Thyroid gland (tissue), 4 donors: ENCODE measurements around the gene NADSYN1. TPM values are rescaled to one million over a fixed set of nuclear protein-coding genes. Genes with fewer than 3 reads are reported as not detected.

ENCODE experiments used
- DNase-seq, 2 donors: peaks; one replicate each; pipeline ENCODE4 v3.0.0-alpha.2; 2019
- H3K27ac ChIP-seq, 3 donors: fragments of 200-600 bp; sonication (generic); 1 replicate in 2 of 3; 2 replicates in 1 of 3; pipeline ENCODE4 v1.5.1; 2016 to 2019; ENCODE audit warnings: mild to moderate bottlenecking in 1 of 3, moderate library complexity in 1 of 3
- H3K27me3 ChIP-seq: fragments of 200-600 bp; sonication (generic); one replicate; pipeline ENCODE4 v1.5.1; 2019
- H3K36me3 ChIP-seq, 2 donors: fragments of 200-600 bp; sonication (generic); one replicate each; pipeline ENCODE4 v1.5.1; 2016 to 2019
- H3K4me1 ChIP-seq, 2 donors: fragments of 200-600 bp; sonication (generic); one replicate each; pipeline ENCODE4 v1.5.1; 2017 to 2019
- H3K4me3 ChIP-seq, 3 donors: fragments of 200-600 bp; sonication (generic); replicated peaks in 1 of 3; 1 replicate in 2 of 3; 2 replicates in 1 of 3; pipeline ENCODE4 v1.5.1; 2016; ENCODE audit warnings: mild to moderate bottlenecking in 1 of 3
- H3K9me3 ChIP-seq: fragments of 200-600 bp; sonication (generic); one replicate; pipeline ENCODE4 v1.5.1; 2017
- CTCF ChIP-seq, 6 experiments: fragments of 200-600 bp in 3 of 6; fragments of 450-650 bp in 3 of 6; sonication (generic) in 3 of 6; IDR thresholded peaks; one replicate each; pipeline ENCODE4 v1.5.1; 2016 to 2019; ENCODE audit warnings: antibody characterized with exemption in 6 of 6, mild to moderate bottlenecking in 2 of 6, inconsistent platforms in 1 of 6, moderate library complexity in 1 of 6
- POLR2A ChIP-seq, 2 donors: fragments of 450-650 bp; IDR thresholded peaks; one replicate each; pipeline ENCODE4 v1.6.1; 2017; ENCODE audit warnings: antibody characterized with exemption in 2 of 2, mild to moderate bottlenecking in 2 of 2, moderate library complexity in 1 of 2
- WGBS, 2 donors: methylation state at CpG; one replicate each; pipeline ENCODE4 v1.1.5; 2017; 5-methylcytosine and 5-hydroxymethylcytosine counted together
- intact Hi-C: fragments of 100-400 bp; cut with DNase I; formaldehyde crosslinking; loops from one replicate; pipeline ENCODE4 v1.15.1; 2023
- total RNA-seq, 4 donors: library from RNA; depleted of rRNA; stranded (reverse); fragments of >200 nt; gene quantifications; one replicate each; pipeline ENCODE4 v1.2.3, GENCODE V29; 2016

The NADSYN1 gene
- total RNA-seq, 4 donors from 2014 or later: 41.9 to 102 (median 54.7) TPM

- H3K36me3 ChIP-seq: peaks cover 41 to 51% of the 10 kb centered on the region in 2 donors
- TF ChIP-seq CTCF (IDR thresholded peaks at IDR 0.05): no peak
- no peak for TF ChIP-seq POLR2A (IDR thresholded peaks at IDR 0.05)
- no peak for DNase-seq
- H3K4me1 ChIP-seq: no peaks in the 10 kb centered on the region
- H3K4me3 ChIP-seq: no peak overlapping the region
- H3K27ac ChIP-seq: no peak overlapping the region
- H3K9me3 ChIP-seq: no peaks in the 10 kb centered on the region
- 96 to 97% methylated on average over 21 of the region's 21 CpGs for WGBS, 2 donors
- intact Hi-C loops: no loop called here
- no peaks in the 10 kb centered on the region for H3K27me3 ChIP-seq
Measured at GRCh38 chr11:71476031-71476430, 23.0 kb downstream of the NADSYN1 start.

- WGBS, 2 donors: 93 to 95% methylated on average over 30 to 34 of the region's 34 CpGs
- no peaks in the 10 kb centered on the region for H3K27me3 ChIP-seq
- intact Hi-C loops: no loop called here
- H3K9me3 ChIP-seq: no peaks in the 10 kb centered on the region
- peaks cover 47 to 58% of the 10 kb centered on the region in 2 donors for H3K36me3 ChIP-seq
- no peaks in the 10 kb centered on the region for H3K4me1 ChIP-seq
- H3K4me3 ChIP-seq: no peak overlapping the region
- no peak for TF ChIP-seq POLR2A (IDR thresholded peaks at IDR 0.05)
- TF ChIP-seq CTCF (IDR thresholded peaks at IDR 0.05): no peak
- DNase-seq: no peak
- no peak overlapping the region for H3K27ac ChIP-seq
Measured at GRCh38 chr11:71476926-71477640, 24.1 kb downstream of the NADSYN1 start.

GRCh38 chr11:71477641-71478527, 24.9 kb downstream of the NADSYN1 start:
- 82 to 86% methylated on average over 25 of the region's 25 CpGs for WGBS, 2 donors
- TF ChIP-seq CTCF (IDR thresholded peaks at IDR 0.05) (no peak), POLR2A (IDR thresholded peaks at IDR 0.05) (no peak)
- Histone ChIP-seq H3K27ac (no peak overlapping the region), H3K4me1 (no peaks in the 10 kb centered on the region), H3K36me3 (peaks cover 51 to 55% of the 10 kb centered on the region in 2 donors), H3K27me3 (no peaks in the 10 kb centered on the region), H3K9me3 (no peaks in the 10 kb centered on the region), H3K4me3 (no peak overlapping the region)
- intact Hi-C loops: no loop called here
- DNase-seq: no peak

- no peak for DNase-seq
- Histone ChIP-seq H3K27me3 (no peaks in the 10 kb centered on the region), H3K27ac (no peak overlapping the region), H3K36me3 (peaks cover 51 to 56% of the 10 kb centered on the region in 2 donors), H3K4me3 (no peak overlapping the region), H3K4me1 (no peaks in the 10 kb centered on the region), H3K9me3 (no peaks in the 10 kb centered on the region)
- intact Hi-C loops: no loop called here
- no peak for TF ChIP-seq CTCF (IDR thresholded peaks at IDR 0.05)
- no peak for TF ChIP-seq POLR2A (IDR thresholded peaks at IDR 0.05)
- 91 to 94% methylated on average over 11 of the region's 11 CpGs for WGBS, 2 donors
Measured at GRCh38 chr11:71478528-71478840, 25.5 kb downstream of the NADSYN1 start.
